HG03521 (cell line): Measurements from ENCODE around the gene SLC2A10.

Source experiments
- ATAC-seq: cut with Tn5 transposase; IDR thresholded peaks from one replicate; pipeline ENCODE4 v1.9.1; 2021; ENCODE audit warnings: mild to moderate bottlenecking, moderate library complexity; ENCODE audit not compliant: unreplicated experiment

SLC2A10 gene

DNA sequence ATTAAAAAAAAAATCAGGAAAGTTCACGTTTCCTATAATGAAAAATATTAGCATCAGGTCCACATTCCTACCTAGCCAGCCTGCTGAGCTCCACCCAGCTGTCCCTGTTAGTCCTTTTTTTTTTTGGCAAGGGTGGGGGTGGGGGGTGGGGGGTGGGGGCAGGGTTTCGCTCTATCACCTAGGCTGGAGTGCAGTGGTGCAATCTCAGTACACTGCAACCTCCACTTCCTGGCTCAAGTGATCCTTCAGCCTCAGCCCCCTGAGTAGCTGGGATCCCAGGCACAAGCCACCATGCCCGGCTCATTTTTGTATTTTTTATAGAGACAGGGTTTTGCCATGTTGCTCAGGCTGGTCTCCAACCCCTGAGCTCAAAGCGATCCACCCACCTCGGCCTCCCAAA is 7.5 kb upstream of the SLC2A10 start:
- no peak for ATAC-seq

DNA sequence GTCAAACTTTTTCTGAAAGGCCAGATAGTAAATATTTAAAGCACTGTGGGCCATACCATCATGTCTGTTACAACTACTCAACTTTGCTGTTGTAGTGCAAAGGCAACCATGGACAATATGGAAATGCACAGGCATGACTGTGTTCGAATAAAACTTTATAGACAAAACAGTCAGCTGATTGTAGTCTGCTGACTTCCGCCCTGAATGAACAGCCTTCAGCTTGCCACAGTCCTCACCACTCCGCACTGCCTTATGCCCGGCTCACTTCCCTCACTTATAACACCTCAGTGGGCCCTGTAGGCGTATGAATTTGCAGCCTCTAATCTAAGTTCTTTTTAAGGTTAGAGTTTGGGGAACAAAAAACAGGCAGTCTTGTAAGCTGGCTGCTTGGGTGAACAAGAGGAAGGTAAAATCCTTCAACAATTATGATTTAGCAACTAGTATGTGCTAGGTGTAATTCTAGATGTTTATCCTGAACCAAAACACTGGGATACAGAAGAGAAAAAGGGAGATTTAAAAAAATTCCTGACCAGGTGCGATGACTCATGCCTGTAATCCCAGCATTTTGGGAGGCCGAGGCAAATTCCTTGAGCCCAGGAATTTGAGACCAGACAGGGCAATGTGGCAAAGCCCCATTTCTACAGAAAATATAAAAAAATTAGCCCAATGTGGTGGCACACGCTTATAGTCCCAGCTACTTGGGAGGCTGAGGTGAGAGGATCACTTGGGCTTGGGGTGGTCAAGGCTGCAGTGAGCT is 6.8 kb upstream of the SLC2A10 start:
- ATAC-seq = no peak

DNA sequence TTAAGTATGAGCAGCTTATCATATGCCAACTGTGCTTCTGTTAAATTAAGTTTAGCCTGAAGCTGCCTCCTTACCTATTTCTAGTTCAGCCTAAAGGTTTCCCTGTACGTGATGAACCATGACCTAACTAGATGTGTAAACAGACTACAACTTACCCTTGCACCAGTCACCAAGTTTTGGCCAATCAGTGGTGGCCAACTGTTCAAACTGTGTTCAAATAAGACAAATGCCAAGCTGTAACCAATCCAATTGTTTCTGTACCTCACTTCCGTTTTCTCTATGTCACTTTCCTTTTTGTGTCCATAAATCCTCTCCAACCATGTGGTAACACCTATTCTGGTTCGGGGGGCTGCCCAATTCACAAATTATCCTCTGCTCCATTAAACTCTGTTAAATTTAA is 6.0 kb upstream of the SLC2A10 start:
- no peak for ATAC-seq

DNA sequence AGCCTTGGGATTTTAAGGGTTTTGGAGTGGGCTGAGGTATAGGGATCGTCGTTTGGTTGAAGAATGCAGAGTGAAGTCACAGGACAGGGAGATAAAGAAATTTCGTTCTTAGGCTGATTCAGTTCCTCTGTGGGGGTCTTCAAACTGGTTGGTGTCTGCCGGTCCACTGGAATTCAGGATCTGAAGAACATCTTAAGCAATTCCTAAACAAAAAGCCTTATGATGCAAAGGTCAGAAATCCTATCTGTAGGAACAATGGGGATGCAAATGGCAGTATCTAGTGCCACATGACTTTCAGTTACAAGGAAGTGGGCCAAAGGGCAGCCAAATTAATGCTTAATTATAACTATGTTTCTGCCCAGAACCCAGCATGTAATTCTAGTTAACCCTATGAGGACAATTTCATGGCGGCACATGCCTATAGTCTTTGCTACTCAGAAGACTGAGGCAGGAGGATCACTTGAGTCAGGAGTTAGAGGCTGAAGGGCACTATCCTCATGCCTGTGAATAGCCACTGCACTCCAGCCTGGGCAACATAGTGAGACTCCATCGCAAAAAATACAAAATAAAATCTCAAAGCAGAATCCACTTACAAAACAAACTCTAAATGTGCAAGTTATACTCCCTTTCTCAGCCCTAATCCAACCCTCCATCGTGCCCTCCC is 4.6 kb upstream of the SLC2A10 start:
- ATAC-seq = no peak

DNA sequence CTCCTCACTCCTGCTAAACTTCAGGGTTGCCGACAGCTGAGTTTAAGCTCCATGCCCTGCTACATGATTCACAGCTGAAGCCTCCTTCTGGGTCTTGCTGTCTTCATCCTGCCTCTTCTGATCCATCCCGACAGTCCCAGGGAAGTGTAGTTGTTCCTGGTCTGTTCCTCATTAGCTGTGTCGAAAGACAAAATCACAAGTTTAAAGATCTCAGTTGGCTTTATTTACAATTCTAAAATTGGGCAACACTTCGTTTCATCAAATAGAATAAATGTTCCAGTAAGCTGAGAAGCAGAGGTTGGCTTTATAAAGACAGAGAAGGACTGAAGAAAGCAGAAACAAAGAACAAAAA is 4.1 kb upstream of the SLC2A10 start:
- ATAC-seq = no peak

DNA sequence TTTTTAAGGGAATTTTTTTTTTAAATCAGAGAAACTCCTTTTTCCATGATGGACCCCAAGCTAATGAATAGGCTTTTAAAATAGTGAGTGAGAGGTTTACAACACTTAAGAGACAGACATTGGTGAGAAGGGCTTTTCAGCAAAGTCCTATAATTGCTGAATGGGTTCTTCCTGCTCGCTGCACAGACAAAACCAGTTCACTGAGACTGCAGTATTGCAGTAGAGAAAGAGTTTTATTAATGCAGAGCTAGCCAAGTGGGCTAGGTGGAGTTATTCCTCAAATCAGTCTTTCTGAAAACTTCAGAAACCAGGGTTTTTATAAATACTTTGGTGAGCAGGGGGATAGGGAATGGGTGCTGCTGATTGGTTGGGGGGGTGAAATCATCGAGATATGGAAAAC is 3.2 kb upstream of the SLC2A10 start:
- no peak for ATAC-seq

DNA sequence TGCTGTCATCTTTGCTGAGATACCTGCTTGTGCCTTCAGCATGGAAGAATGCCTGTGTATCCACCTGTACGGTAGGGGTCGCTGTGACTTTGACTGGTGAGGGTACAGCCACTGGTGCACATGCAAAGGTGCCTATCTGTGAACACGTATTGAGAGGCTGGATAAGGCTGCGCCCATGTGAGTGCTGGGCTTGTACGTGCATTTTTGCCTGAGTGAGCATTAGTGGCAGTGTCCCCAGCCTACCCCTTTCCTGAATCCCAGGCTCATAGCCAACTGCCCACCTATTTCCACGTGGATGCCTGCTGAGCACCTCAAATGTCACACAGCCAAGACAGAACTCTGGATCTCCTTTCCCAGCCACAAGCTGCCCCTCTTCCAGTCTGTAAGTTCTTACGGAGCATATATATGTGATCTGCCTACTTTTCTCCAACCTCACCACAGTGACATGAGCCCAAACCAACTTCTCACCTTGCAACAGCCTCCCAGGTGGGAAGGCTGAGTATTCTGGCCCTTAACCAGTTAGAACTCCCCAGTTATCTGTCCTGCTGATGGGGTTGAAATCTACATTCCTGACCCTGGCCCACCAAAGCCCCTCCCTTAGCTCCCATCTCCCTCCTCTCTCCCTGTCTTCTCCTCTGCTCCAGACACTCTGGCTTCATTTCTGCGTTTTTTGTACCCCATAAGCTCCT is 1.1 kb upstream of the SLC2A10 start:
- no peak for ATAC-seq

DNA sequence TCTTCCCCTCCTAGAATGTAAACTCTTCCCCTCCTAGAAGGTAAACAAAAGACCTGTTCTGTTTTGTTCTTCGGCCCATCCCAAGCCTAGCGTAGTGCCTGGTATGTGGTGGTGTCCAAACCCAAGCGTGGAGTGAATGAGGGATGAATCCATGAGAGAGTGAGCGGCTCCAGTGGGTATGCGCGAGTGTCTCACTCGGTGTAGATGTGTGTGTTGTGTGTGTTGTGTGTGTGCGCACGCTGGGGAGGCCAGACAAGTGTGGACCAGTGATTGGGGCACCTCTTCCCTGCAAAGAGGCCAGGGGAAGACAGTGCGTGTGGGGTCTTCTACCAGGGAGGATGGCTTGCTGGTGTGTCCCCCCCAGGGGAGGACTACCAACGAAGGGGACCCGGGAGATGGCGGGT is 392 bp upstream of the SLC2A10 start:
- ATAC-seq = no peak

DNA sequence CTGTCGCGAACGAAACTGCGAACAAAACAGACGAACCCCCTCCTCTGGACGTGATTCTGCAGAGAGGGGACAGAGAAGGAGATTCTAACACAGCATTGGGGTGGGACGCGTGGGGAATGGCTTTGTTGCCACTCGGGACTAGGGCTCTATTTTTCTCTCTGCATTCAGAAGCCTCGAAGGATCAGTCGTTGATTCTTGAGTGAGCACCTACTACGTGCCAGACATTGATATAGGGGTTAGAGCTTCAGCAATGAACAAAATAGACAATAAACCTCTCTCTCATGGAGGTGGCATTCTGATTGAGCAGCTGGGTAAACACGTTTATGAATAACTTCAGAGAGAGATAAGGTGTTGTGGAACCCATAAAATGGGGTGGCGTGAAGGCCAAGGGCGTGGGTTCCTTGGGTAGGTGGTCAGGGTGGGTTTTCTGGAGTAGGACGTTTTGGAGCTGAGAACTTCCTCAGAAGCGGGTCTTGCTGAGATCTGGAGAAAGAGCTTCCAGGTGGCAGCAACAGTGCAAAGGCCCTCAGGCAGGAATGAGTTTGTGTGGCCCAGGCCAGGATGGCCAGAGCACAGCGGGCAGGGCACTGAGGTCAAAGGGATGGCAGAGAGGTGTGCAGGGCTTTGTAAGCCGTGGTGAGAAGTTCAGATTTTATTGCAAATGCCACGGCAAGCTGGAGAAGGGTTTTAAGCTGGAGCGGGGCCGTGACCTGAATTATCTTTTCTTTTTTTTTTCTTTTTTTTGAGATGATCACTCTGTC is 884 bp downstream of the SLC2A10 start:
- no peak for ATAC-seq

DNA sequence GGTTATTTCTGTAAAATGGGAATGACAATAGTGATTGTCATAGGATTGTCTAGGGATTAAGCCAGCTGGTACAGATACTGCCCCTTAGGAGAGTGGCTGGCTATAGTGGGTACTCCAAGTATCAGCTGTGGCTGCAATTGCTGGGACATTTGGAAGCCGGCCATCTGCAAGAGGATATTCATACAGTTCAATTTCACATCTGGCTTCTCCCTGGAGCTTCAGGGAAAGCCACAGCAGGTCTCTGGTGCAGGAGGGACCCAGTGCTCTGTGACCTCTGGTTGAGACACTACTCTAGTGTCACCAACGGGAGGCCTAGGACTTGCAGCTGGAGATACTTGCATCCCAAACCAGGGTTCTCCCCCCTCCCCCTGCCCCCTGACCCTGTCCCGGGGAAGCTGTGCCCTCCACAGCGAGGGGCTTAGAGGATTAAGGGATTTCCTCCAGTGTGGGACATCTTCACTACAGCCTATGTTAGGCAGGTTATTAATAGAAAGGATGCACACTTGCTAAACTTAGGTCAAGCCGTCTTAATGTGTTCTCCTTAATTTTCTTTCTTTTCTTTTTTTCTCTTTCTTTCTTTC is 2.7 kb downstream of the SLC2A10 start:
- ATAC-seq = no peak

DNA sequence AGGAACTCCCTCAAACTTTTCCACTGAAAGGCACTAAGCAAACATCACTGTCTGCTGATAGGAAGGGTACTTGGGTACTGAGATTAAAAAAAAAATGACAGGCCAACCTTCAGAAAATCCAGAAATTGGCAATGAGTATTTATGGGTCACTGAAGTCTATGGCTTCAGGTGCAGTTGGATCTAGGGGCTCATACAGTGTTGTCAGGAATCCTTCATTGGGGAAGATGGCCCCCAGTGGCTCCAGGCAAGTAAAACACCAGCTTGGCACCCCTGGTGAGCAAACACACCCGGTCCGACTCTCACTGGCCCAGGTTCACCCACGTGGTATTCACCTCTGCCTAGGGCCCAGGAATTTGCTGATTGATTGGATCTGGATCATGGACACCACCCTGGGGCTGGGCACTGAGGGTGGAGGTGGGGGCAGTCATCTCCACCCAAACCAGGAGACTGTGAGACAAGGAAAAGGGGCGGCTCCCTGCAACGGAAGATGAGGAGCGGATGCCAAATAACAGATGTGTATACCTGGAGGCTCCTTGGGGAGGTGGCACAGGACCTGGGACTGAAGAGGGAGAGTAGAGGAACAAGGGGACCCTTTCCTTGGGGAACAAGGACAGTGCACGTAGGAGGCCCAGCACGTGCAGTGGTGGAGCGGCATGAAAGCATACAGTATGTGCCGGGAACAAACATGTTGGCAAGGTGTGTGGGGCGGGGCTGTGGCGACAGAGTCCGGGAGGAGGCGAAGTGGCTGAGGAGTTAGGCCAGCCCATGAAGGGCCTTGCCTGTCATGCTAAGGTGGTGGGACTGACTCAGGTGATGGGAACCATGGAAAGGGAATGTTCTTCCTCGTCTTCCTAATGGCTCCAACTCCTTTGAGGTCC is 4.7 kb downstream of the SLC2A10 start:
- no peak for ATAC-seq

DNA sequence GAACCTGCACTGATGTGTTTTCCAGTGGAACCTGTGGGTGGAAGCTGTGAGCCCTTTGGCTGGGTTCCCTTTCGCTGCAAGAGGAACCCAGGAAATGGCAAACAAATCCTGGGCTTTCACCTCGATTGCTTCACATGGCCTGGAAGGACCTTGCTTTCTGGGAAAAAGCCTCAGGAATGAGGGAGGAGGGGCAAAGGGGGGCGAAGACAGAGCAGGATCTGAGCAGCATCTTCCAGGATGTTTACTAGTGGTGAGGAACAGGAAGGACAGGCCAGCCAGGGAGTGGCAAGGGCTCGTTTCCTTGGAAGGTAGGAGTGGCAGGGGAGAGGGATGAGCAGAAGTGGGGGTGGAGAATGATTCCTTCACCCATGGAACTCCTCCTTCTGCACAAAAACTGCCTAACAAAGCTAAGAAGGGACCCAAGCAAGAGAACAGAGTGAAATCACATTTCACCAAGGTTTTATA is 5.9 kb downstream of the SLC2A10 start:
- ATAC-seq = no peak

DNA sequence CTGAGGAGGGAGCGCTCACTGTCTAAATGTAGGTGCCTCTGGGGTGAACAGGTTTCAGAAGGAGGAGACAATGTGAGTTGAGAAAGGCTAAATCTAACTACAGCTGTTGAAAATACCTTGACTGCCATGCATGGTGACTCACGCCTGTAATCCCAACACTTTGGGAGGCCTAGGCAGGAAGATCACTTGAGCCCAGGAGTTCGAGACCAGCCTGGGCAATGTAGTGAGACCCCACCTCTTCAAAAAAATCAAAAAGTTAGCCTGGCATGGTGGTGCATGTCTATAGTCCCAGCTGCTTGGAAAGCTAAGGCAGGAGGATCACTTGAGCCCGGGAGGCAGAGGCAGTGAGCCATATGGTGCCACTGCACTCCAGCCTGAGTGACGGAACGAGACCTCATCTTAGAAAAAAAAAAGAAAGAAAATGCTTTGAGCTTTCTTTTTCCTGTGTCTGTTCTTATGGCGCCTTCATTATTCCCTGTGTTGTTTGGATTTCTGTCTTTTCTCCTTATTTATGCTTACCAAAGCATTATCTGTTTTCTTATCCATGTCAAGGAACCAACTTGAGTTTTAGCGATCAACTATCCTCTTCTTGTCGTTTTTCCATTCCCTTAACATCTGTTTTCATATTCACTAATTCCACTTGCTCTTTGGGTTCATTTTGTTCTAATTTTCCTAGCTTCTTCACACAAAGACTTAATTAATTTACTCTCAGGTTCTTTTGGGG is 8.5 kb downstream of the SLC2A10 start:
- ATAC-seq = no peak

DNA sequence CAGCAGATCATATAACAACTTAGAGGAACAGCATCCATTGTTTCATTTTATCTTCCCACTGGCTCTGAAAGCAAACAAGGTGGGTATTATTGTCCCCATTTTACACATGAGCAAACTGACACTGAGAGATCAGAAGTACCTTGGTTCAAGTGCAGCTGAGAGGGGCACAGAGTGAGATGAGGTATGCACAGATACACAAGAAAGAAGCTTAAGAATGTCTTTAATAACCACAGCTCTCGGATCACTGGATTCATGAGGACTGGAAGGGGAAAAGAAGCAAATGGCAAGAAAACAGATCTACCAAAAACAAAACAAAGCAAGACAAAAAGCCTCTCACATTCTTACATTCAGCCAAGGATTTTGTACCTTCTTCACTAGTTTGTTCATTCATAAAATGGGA is 10.6 kb downstream of the SLC2A10 start:
- no peak for ATAC-seq

DNA sequence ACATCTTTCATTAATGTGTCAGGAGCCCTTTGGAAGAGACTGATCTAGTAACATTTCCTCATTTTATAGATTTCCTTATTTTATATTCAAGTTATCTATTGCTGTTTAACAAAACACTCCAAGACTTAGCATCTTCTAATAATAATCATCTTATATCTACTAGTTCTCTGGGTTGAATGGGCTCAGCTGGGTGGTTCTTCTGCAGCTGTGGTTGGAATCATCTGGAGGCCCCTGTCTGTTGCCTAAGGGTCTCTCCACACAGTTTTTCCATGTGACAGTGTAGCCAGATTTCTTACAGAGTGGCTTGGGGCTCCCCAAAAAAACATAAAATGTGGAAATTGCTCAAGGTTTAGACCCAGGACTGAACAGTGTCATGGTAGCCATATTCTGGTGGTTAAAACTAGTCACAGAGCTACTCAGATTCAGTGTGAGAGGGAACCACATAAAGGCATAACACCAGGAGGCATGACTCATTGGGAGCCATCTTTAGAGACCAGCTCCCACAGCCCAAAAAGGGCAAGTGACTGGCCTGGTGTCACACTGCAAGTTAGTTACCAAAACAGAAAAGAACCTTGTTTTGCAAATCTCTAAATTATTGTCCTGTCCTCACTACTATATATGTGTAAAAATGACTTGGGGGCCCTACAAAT is 11.5 kb downstream of the SLC2A10 start:
- no peak for ATAC-seq

DNA sequence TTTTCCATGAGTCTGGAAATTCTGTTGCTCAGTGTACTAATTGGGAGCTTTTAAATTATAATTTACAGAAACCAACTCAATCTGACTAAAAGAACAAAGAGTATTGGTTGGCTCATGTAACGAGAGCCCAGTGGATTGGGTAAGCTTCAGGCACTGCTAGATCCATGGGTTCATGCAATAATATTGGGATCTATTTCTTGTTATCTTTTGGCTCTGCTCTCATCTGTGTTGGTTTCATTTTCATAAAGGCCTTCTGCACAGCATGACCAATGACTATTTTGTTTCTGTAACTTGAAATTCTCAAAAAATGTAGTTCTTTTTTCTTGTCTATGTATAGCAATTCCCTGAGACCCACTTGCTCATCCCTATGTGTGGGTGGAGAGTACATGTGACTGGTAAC is 12.0 kb downstream of the SLC2A10 start:
- no peak for ATAC-seq

DNA sequence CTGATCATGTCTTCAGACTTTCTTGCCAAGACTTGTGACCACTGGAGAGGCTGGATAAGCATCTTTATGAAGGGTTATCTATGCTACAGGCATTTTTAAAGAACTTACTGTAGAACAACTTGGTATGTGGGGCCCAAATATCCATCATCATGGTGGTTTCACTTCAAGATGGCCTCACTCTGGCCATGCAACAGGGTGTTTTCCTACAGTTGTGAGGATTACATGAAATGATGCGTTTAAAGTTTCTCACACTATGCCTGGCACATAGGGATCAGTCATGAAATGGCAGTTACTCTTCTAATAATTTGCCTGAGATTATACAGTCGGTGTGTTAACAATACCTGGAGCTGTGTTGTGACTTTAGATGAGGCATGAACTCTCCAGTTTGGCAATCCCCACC is 13.0 kb downstream of the SLC2A10 start:
- no peak for ATAC-seq

DNA sequence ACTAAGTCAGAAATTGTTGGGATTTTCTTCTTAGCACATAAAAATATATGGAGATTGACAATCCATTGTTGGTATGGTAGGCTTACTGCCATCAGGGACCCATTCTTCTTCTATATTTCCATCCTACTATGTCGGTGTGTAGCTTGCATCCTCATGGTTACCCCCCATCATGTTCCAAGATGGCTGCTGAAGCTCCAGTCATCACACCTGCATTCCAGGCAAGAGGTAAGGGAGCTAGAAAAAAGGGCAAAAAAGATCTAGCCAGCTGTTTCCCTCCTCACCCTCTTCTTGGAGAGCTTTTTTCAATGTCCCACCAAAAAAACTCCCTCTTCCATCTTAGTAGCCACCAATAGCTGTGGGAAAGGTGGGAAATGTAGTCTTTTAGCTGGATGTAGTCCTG is 13.6 kb downstream of the SLC2A10 start:
- no peak for ATAC-seq
